GM23338 (cell line): ENCODE data around the gene SSU72.

Source experiments
- CREB1 ChIP-seq: fragments of 250-450 bp; sonication (Bioruptor Pico); IDR thresholded peaks from 2 replicates; pipeline ENCODE4 v1.5.0; 2020; ENCODE audit warnings: low read depth, mild to moderate bottlenecking, moderate library complexity
- EZH2 ChIP-seq: fragments of 200-600 bp; sonication (generic); IDR thresholded peaks from one replicate; pipeline ENCODE4 v1.8.0; 2017; ENCODE audit warnings: antibody characterized with exemption, mild to moderate bottlenecking, low read depth; ENCODE audit not compliant: unreplicated experiment
- EZH2phosphoT487 ChIP-seq: fragments of 200-600 bp; sonication (generic); IDR thresholded peaks from one replicate; pipeline ENCODE4 v1.8.1; 2018; ENCODE audit warnings: antibody characterized with exemption; ENCODE audit not compliant: unreplicated experiment
- JUNB ChIP-seq: IDR thresholded peaks from one replicate; pipeline ENCODE4 v1.6.1; 2016; ENCODE audit warnings: antibody characterized with exemption; ENCODE audit not compliant: unreplicated experiment
- NANOG ChIP-seq: IDR thresholded peaks from 2 replicates; pipeline ENCODE4 v1.6.1; 2016; ENCODE audit warnings: antibody characterized with exemption, borderline replicate concordance
- POLR2AphosphoS5 ChIP-seq: IDR thresholded peaks from 2 replicates; pipeline ENCODE4 v1.6.1; 2016; ENCODE audit warnings: antibody characterized with exemption, low read depth
- STAT1 ChIP-seq: IDR thresholded peaks from one replicate; pipeline ENCODE4 v1.6.1; 2016; ENCODE audit warnings: antibody characterized with exemption; ENCODE audit not compliant: unreplicated experiment
- ZNF114 ChIP-seq: fragments of 250-450 bp; sonication (Bioruptor Pico); IDR thresholded peaks from 2 replicates; pipeline ENCODE4 v1.5.0; 2020; ENCODE audit warnings: mild to moderate bottlenecking, moderate library complexity
- ZNF331 ChIP-seq: fragments of 250-450 bp; sonication (Bioruptor Pico); IDR thresholded peaks from 2 replicates; pipeline ENCODE4 v1.5.0; 2020; ENCODE audit warnings: low read depth, mild to moderate bottlenecking, moderate library complexity
- TF ChIP-seq, protein P1 (sequence below), 2 experiments: fragments of 200-600 bp in 1 of 2; sonication (generic) in 1 of 2; conservative IDR thresholded peaks; 2 replicates each; pipeline versions ENCODE4 v1.5.1 to v1.6.1; 2016 to 2017; ENCODE audit warnings: antibody characterized with exemption in 2 of 2, low read depth in 2 of 2, mild to moderate bottlenecking in 2 of 2, moderate library complexity in 1 of 2
- TF ChIP-seq, protein P2 (sequence below): IDR thresholded peaks from 2 replicates; pipeline ENCODE4 v1.6.1; 2016; ENCODE audit warnings: antibody characterized with exemption
- TF ChIP-seq, protein P3 (sequence below): IDR thresholded peaks from one replicate; pipeline ENCODE4 v1.6.1; 2018; ENCODE audit warnings: antibody characterized with exemption; ENCODE audit not compliant: unreplicated experiment
- TF ChIP-seq, protein P4 (sequence below): fragments of 250-450 bp; sonication (Bioruptor Pico); IDR thresholded peaks from 2 replicates; pipeline ENCODE4 v1.5.0; 2020; ENCODE audit warnings: mild to moderate bottlenecking, moderate library complexity

DNA sequence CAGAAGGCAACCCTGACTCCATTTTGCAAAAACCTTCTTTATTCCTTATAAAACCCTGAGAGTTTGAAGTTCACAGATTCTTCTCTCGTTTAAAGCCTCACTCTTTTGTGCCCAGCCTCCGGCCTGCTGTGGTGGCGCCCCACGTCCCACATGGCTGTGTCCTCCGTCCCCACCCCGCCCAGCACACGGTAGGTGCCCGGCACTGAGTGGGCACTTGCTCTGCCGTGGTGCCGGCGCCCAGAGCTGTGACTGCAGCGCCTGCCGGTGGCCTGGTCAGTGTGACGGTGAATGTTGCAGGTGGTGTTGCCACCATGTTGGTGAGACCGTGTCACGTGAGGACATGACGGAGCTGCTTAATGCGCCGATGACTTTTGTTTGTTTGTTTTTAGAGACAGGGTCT, 53.3 kb downstream of the SSU72 start:
- TF ChIP-seq, protein P1, sequence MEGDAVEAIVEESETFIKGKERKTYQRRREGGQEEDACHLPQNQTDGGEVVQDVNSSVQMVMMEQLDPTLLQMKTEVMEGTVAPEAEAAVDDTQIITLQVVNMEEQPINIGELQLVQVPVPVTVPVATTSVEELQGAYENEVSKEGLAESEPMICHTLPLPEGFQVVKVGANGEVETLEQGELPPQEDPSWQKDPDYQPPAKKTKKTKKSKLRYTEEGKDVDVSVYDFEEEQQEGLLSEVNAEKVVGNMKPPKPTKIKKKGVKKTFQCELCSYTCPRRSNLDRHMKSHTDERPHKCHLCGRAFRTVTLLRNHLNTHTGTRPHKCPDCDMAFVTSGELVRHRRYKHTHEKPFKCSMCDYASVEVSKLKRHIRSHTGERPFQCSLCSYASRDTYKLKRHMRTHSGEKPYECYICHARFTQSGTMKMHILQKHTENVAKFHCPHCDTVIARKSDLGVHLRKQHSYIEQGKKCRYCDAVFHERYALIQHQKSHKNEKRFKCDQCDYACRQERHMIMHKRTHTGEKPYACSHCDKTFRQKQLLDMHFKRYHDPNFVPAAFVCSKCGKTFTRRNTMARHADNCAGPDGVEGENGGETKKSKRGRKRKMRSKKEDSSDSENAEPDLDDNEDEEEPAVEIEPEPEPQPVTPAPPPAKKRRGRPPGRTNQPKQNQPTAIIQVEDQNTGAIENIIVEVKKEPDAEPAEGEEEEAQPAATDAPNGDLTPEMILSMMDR (conservative IDR thresholded peaks at IDR 0.05; ENCODE audit: low read depth in 2 of 2): no peak
- TF ChIP-seq POLR2AphosphoS5 (no peak), EZH2phosphoT487 (no peak), CREB1 (CRISPR knock-in tag) (no peak), EZH2 (no peak), NANOG (no peak), STAT1 (no peak), ZNF114 (CRISPR knock-in tag) (no peak), JUNB (no peak), ZNF331 (CRISPR knock-in tag) (no peak)
- TF ChIP-seq, protein P2, sequence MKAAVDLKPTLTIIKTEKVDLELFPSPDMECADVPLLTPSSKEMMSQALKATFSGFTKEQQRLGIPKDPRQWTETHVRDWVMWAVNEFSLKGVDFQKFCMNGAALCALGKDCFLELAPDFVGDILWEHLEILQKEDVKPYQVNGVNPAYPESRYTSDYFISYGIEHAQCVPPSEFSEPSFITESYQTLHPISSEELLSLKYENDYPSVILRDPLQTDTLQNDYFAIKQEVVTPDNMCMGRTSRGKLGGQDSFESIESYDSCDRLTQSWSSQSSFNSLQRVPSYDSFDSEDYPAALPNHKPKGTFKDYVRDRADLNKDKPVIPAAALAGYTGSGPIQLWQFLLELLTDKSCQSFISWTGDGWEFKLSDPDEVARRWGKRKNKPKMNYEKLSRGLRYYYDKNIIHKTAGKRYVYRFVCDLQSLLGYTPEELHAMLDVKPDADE: no peak
- TF ChIP-seq, protein P3, sequence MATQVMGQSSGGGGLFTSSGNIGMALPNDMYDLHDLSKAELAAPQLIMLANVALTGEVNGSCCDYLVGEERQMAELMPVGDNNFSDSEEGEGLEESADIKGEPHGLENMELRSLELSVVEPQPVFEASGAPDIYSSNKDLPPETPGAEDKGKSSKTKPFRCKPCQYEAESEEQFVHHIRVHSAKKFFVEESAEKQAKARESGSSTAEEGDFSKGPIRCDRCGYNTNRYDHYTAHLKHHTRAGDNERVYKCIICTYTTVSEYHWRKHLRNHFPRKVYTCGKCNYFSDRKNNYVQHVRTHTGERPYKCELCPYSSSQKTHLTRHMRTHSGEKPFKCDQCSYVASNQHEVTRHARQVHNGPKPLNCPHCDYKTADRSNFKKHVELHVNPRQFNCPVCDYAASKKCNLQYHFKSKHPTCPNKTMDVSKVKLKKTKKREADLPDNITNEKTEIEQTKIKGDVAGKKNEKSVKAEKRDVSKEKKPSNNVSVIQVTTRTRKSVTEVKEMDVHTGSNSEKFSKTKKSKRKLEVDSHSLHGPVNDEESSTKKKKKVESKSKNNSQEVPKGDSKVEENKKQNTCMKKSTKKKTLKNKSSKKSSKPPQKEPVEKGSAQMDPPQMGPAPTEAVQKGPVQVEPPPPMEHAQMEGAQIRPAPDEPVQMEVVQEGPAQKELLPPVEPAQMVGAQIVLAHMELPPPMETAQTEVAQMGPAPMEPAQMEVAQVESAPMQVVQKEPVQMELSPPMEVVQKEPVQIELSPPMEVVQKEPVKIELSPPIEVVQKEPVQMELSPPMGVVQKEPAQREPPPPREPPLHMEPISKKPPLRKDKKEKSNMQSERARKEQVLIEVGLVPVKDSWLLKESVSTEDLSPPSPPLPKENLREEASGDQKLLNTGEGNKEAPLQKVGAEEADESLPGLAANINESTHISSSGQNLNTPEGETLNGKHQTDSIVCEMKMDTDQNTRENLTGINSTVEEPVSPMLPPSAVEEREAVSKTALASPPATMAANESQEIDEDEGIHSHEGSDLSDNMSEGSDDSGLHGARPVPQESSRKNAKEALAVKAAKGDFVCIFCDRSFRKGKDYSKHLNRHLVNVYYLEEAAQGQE: no peak
- TF ChIP-seq, protein P4, sequence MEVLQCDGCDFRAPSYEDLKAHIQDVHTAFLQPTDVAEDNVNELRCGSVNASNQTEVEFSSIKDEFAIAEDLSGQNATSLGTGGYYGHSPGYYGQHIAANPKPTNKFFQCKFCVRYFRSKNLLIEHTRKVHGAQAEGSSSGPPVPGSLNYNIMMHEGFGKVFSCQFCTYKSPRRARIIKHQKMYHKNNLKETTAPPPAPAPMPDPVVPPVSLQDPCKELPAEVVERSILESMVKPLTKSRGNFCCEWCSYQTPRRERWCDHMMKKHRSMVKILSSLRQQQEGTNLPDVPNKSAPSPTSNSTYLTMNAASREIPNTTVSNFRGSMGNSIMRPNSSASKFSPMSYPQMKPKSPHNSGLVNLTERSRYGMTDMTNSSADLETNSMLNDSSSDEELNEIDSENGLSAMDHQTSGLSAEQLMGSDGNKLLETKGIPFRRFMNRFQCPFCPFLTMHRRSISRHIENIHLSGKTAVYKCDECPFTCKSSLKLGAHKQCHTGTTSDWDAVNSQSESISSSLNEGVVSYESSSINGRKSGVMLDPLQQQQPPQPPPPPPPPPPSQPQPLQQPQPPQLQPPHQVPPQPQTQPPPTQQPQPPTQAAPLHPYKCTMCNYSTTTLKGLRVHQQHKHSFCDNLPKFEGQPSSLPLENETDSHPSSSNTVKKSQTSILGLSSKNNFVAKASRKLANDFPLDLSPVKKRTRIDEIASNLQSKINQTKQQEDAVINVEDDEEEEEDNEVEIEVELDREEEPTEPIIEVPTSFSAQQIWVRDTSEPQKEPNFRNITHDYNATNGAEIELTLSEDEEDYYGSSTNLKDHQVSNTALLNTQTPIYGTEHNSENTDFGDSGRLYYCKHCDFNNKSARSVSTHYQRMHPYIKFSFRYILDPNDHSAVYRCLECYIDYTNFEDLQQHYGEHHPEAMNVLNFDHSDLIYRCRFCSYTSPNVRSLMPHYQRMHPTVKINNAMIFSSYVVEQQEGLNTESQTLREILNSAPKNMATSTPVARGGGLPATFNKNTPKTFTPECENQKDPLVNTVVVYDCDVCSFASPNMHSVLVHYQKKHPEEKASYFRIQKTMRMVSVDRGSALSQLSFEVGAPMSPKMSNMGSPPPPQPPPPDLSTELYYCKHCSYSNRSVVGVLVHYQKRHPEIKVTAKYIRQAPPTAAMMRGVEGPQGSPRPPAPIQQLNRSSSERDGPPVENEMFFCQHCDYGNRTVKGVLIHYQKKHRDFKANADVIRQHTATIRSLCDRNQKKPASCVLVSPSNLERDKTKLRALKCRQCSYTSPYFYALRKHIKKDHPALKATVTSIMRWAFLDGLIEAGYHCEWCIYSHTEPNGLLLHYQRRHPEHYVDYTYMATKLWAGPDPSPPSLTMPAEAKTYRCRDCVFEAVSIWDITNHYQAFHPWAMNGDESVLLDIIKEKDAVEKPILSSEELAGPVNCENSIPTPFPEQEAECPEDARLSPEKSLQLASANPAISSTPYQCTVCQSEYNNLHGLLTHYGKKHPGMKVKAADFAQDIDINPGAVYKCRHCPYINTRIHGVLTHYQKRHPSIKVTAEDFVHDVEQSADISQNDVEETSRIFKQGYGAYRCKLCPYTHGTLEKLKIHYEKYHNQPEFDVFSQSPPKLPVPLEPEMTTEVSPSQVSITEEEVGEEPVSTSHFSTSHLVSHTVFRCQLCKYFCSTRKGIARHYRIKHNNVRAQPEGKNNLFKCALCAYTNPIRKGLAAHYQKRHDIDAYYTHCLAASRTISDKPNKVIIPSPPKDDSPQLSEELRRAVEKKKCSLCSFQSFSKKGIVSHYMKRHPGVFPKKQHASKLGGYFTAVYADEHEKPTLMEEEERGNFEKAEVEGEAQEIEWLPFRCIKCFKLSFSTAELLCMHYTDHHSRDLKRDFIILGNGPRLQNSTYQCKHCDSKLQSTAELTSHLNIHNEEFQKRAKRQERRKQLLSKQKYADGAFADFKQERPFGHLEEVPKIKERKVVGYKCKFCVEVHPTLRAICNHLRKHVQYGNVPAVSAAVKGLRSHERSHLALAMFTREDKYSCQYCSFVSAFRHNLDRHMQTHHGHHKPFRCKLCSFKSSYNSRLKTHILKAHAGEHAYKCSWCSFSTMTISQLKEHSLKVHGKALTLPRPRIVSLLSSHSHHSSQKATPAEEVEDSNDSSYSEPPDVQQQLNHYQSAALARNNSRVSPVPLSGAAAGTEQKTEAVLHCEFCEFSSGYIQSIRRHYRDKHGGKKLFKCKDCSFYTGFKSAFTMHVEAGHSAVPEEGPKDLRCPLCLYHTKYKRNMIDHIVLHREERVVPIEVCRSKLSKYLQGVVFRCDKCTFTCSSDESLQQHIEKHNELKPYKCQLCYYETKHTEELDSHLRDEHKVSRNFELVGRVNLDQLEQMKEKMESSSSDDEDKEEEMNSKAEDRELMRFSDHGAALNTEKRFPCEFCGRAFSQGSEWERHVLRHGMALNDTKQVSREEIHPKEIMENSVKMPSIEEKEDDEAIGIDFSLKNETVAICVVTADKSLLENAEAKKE (CRISPR knock-in tag): no peak
